Measurements from ENCODE around the gene HYI.
"Not testable (repeated sequence)": the region's sequence is repeated elsewhere in the genome, so short reads cannot be mapped to it uniquely, and the experiment has no call there.

The HYI gene

GRCh38 chr1:43465505-43466067, 11.9 kb upstream of the HYI start:
- in situ Hi-C loops (cut with MboI; ENCODE audit: low sequenced_read_pairs), result no loop called here

- in situ Hi-C loops (cut with MboI; ENCODE audit: low sequenced_read_pairs), result no loop called here
These were observed 11.2 kb upstream of the HYI start for GRCh38 chr1:43464681-43465504.

- in situ Hi-C loops (cut with MboI; ENCODE audit: low sequenced_read_pairs), result no loop called here
These were observed 9.7 kb upstream of the HYI start for GRCh38 chr1:43463479-43463878.

- in situ Hi-C loops (cut with MboI; ENCODE audit: low sequenced_read_pairs), result no loop called here
These were observed 7.4 kb upstream of the HYI start for GRCh38 chr1:43460988-43461693.

GRCh38 chr1:43458379-43458778, 4.6 kb upstream of the HYI start:
- in situ Hi-C loops (cut with MboI; ENCODE audit: low sequenced_read_pairs), result not testable (repeated sequence)

- in situ Hi-C loops (cut with MboI; ENCODE audit: low sequenced_read_pairs), result no loop called here
These were observed 1.6 kb upstream of the HYI start for GRCh38 chr1:43455213-43455889.

- in situ Hi-C loops (cut with MboI; ENCODE audit: low sequenced_read_pairs), result no loop called here
These were observed 710 bp upstream of the HYI start for GRCh38 chr1:43454270-43455011.

- in situ Hi-C loops (cut with MboI; ENCODE audit: low sequenced_read_pairs), result no loop called here
These were observed 816 bp downstream of the HYI start for GRCh38 chr1:43452789-43453441.

- in situ Hi-C loops (cut with MboI; ENCODE audit: low sequenced_read_pairs), result no loop called here
These were observed 1.8 kb downstream of the HYI start for GRCh38 chr1:43451701-43452532.

- in situ Hi-C loops (cut with MboI; ENCODE audit: low sequenced_read_pairs), result no loop called here
These were observed 2.6 kb downstream of the HYI start for GRCh38 chr1:43451157-43451591.

- in situ Hi-C loops (cut with MboI; ENCODE audit: low sequenced_read_pairs), result no loop called here
These were observed 3.3 kb downstream of the HYI start for GRCh38 chr1:43450251-43450941.

GRCh38 chr1:43449708-43450069, 4.0 kb downstream of the HYI start:
- in situ Hi-C loops (cut with MboI; ENCODE audit: low sequenced_read_pairs), result no loop called here

- in situ Hi-C loops (cut with MboI; ENCODE audit: low sequenced_read_pairs), result no loop called here
These were observed 4.6 kb downstream of the HYI start for GRCh38 chr1:43448955-43449707.

- in situ Hi-C loops (cut with MboI; ENCODE audit: low sequenced_read_pairs), result no loop called here
These were observed 5.6 kb downstream of the HYI start for GRCh38 chr1:43447891-43448708.

GRCh38 chr1:43446881-43447835, 6.6 kb downstream of the HYI start:
- in situ Hi-C loops (cut with MboI; ENCODE audit: low sequenced_read_pairs), result no loop called here

- in situ Hi-C loops (cut with MboI; ENCODE audit: low sequenced_read_pairs), result no loop called here
These were observed 7.4 kb downstream of the HYI start for GRCh38 chr1:43446388-43446740.

All from HL-60/S4 treated with retinoic acid at 250 ng/mL for 4 days and 3 days (cell line).